Stomach (tissue), 4 donors: ENCODE results near the gene CBFB.

Experiments used
- EP300 ChIP-seq: sonication (generic); formaldehyde crosslinking; IDR thresholded peaks from one replicate; pipeline ENCODE4 v1.6.1; 2017; ENCODE audit warnings: antibody characterized with exemption
- POLR2A ChIP-seq, 4 donors: fragments of 450-650 bp; IDR thresholded peaks; one replicate each; pipeline ENCODE4 v1.6.1; 2016; ENCODE audit warnings: antibody characterized with exemption in 4 of 4, control low read depth in 2 of 4, mild to moderate bottlenecking in 1 of 4, moderate library complexity in 1 of 4
- POLR2AphosphoS5 ChIP-seq, 3 donors: sonication (generic); formaldehyde crosslinking; IDR thresholded peaks; one replicate each; pipeline ENCODE4 v1.6.1; 2016; ENCODE audit warnings: antibody characterized with exemption in 3 of 3
- TF ChIP-seq, protein P1 (sequence below), 7 experiments: fragments of 450-650 bp in 4 of 7; fragments of 200-600 bp in 3 of 7; sonication (generic) in 3 of 7; IDR thresholded peaks; one replicate each; pipeline ENCODE4 v1.5.1; 2016 to 2019; ENCODE audit warnings: antibody characterized with exemption in 7 of 7, control low read depth in 2 of 7, mild to moderate bottlenecking in 1 of 7

- TF ChIP-seq, protein P1, sequence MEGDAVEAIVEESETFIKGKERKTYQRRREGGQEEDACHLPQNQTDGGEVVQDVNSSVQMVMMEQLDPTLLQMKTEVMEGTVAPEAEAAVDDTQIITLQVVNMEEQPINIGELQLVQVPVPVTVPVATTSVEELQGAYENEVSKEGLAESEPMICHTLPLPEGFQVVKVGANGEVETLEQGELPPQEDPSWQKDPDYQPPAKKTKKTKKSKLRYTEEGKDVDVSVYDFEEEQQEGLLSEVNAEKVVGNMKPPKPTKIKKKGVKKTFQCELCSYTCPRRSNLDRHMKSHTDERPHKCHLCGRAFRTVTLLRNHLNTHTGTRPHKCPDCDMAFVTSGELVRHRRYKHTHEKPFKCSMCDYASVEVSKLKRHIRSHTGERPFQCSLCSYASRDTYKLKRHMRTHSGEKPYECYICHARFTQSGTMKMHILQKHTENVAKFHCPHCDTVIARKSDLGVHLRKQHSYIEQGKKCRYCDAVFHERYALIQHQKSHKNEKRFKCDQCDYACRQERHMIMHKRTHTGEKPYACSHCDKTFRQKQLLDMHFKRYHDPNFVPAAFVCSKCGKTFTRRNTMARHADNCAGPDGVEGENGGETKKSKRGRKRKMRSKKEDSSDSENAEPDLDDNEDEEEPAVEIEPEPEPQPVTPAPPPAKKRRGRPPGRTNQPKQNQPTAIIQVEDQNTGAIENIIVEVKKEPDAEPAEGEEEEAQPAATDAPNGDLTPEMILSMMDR (IDR thresholded peaks at IDR 0.05) = peak in 1 of 7 experiments; percentile 9
- TF ChIP-seq POLR2A (IDR thresholded peaks at IDR 0.05) = no peak
- TF ChIP-seq POLR2AphosphoS5 (IDR thresholded peaks at IDR 0.05) = peak in 1 of 3 donors; percentile 1
- TF ChIP-seq EP300 = no peak
Measured at GRCh38 chr16:67150047-67150832, 121.3 kb downstream of the CBFB start.
